Astrocyte (in vitro differentiated cells and primary cell): ENCODE measurements around the gene ZNF618. TPM values are rescaled to one million over a fixed set of nuclear protein-coding genes. Genes with fewer than 3 reads are reported as not detected.

Experiments
- DNase-seq: peaks from one replicate; pipeline ENCODE4 v3.0.0-alpha.2; 2010; ENCODE audit warnings: low read depth
- FAIRE-seq: peaks from 2 replicates; lab custom pipeline; 2011; peaks lifted over from hg19 to GRCh38; lab: Jason Lieb, UNC
- H2AFZ ChIP-seq: 2 replicates; pipeline ENCODE4 v1.6.0; 2012; ENCODE audit warnings: low read depth, low read length, inconsistent platforms
- H3K27ac ChIP-seq: 2 replicates; pipeline ENCODE4 v1.5.1; 2011; ENCODE audit warnings: low read depth, low read length, inconsistent platforms
- H3K27me3 ChIP-seq: 2 replicates; pipeline ENCODE4 v1.6.0; 2011; ENCODE audit warnings: low read length, inconsistent platforms; ENCODE audit not compliant: insufficient read depth
- H3K36me3 ChIP-seq: 2 replicates; pipeline ENCODE4 v1.5.1; 2011; ENCODE audit warnings: low read length, inconsistent platforms; ENCODE audit not compliant: insufficient read depth
- H3K4me1 ChIP-seq: 2 replicates; pipeline ENCODE4 v1.5.1; 2011; ENCODE audit warnings: low read length, inconsistent platforms; ENCODE audit not compliant: insufficient read depth
- H3K4me2 ChIP-seq: 2 replicates; pipeline ENCODE4 v1.6.0; 2012; ENCODE audit warnings: low read length, inconsistent platforms
- H3K4me3 ChIP-seq: 2 replicates; pipeline ENCODE4 v1.5.1; 2011; ENCODE audit warnings: low read depth, mild to moderate bottlenecking, low read length, inconsistent platforms; ENCODE audit not compliant: insufficient read depth
- H3K79me2 ChIP-seq: 2 replicates; pipeline ENCODE4 v1.6.0; 2012; ENCODE audit warnings: mild to moderate bottlenecking, low read length, inconsistent platforms; ENCODE audit not compliant: insufficient read depth
- H3K9ac ChIP-seq: 2 replicates; pipeline ENCODE4 v1.6.0; 2012; ENCODE audit warnings: mild to moderate bottlenecking, low read length, inconsistent platforms
- H3K9me3 ChIP-seq: 2 replicates; pipeline ENCODE4 v1.5.1; 2012; ENCODE audit warnings: low read depth, mild to moderate bottlenecking, low read length, inconsistent platforms; ENCODE audit not compliant: insufficient read depth
- H4K20me1 ChIP-seq: 2 replicates; pipeline ENCODE4 v1.6.0; 2012; ENCODE audit warnings: low read length, inconsistent platforms; ENCODE audit not compliant: insufficient read depth
- H3K27ac Mint-ChIP-seq: one replicate; pipeline ENCODE4 v1.8.0; 2021; ENCODE audit warnings: mild to moderate bottlenecking, mixed read lengths; ENCODE audit not compliant: unreplicated experiment
- H3K27me3 Mint-ChIP-seq: one replicate; pipeline ENCODE4 v1.8.0; 2021; ENCODE audit warnings: low read depth, mixed read lengths; ENCODE audit not compliant: unreplicated experiment
- H3K36me3 Mint-ChIP-seq: one replicate; pipeline ENCODE4 v1.8.0; 2021; ENCODE audit warnings: low read depth, mixed read lengths; ENCODE audit not compliant: unreplicated experiment
- H3K4me1 Mint-ChIP-seq: one replicate; pipeline ENCODE4 v1.8.0; 2021; ENCODE audit warnings: low read depth, mixed read lengths; ENCODE audit not compliant: unreplicated experiment
- H3K4me3 Mint-ChIP-seq: one replicate; pipeline ENCODE4 v1.8.0; 2021; ENCODE audit warnings: mild to moderate bottlenecking, moderate library complexity, mixed read lengths; ENCODE audit not compliant: unreplicated experiment
- H3K9me3 Mint-ChIP-seq: one replicate; pipeline ENCODE4 v1.8.0; 2021; ENCODE audit warnings: mild to moderate bottlenecking, mixed read lengths; ENCODE audit not compliant: unreplicated experiment
- EZH2 ChIP-seq: IDR thresholded peaks from 2 replicates; pipeline ENCODE4 v1.6.1; 2012; ENCODE audit warnings: mild to moderate bottlenecking, low read length, inconsistent platforms; ENCODE audit not compliant: insufficient read depth
- total RNA-seq: library from RNA; stranded (reverse); gene quantifications from 2 replicates; pipeline ENCODE4 v1.2.1, GENCODE V29; 2021
- TF ChIP-seq, protein P1 (sequence below): IDR thresholded peaks from 2 replicates; pipeline ENCODE4 v1.5.1; 2011; ENCODE audit warnings: low read depth, mild to moderate bottlenecking, inconsistent platforms, low read length, moderate library complexity; ENCODE audit not compliant: insufficient read depth

ZNF618 gene
- total RNA-seq, 1 donor from 2014 or later: 30.1 TPM

DNA sequence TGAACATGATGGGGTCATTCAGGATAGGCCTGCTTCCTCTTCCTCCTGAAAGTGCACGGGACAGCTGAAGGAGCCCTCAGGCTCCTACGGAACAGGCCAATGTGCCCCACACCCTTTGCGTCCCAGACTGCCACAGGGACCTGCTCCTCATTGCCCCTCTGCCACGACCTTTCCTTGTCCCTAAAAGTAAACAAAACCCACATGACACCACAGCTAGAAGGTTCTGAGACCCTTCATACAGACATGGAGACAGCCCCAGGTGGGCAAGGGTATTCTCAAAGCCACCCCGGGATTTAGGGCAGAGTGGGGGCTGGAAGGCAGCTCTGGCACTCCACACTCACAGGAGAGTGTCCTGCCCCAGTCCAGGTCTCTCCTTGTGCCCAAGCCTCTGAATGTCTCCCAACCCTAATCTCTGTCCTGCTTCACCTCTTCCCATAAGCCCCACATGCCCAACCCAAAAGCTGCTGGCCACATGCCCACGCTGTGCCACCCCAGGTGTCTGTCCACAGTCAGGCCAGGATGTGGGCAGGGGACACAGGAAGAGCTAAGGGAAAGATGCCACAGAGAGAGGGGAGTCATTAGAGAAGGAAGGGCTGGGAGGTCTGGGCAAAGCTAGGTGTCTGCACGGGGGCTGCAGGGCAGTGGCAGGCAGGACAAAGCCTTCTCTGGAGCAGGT, 201.2 kb downstream of the ZNF618 start:
- Histone ChIP-seq H3K9me3 (peaks cover 7% of the 10 kb centered on the region), H4K20me1 (no peaks in the 10 kb centered on the region), H3K4me1 (no peaks in the 10 kb centered on the region), H2AFZ (no peak overlapping the region), H3K27ac (no peak overlapping the region), H3K27me3 (peaks cover 21% of the 10 kb centered on the region), H3K4me3 (no peak overlapping the region), H3K79me2 (no peaks in the 10 kb centered on the region), H3K4me2 (no peak overlapping the region), H3K36me3 (no peaks in the 10 kb centered on the region), H3K9ac (no peak overlapping the region)
- peak overlapping the region; percentile 48 for H3K4me3 Mint-ChIP-seq
- TF ChIP-seq, protein P1, sequence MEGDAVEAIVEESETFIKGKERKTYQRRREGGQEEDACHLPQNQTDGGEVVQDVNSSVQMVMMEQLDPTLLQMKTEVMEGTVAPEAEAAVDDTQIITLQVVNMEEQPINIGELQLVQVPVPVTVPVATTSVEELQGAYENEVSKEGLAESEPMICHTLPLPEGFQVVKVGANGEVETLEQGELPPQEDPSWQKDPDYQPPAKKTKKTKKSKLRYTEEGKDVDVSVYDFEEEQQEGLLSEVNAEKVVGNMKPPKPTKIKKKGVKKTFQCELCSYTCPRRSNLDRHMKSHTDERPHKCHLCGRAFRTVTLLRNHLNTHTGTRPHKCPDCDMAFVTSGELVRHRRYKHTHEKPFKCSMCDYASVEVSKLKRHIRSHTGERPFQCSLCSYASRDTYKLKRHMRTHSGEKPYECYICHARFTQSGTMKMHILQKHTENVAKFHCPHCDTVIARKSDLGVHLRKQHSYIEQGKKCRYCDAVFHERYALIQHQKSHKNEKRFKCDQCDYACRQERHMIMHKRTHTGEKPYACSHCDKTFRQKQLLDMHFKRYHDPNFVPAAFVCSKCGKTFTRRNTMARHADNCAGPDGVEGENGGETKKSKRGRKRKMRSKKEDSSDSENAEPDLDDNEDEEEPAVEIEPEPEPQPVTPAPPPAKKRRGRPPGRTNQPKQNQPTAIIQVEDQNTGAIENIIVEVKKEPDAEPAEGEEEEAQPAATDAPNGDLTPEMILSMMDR: no peak
- no peak for TF ChIP-seq EZH2
- FAIRE-seq (no peak), DNase-seq (no peak)
- no peaks in the 10 kb centered on the region for H3K4me1 Mint-ChIP-seq
- H3K27me3 Mint-ChIP-seq: peaks cover 67% of the 10 kb centered on the region
- H3K27ac Mint-ChIP-seq: no peak overlapping the region
- no peaks in the 10 kb centered on the region for H3K36me3 Mint-ChIP-seq
- peaks cover 3% of the 10 kb centered on the region for H3K9me3 Mint-ChIP-seq

DNA sequence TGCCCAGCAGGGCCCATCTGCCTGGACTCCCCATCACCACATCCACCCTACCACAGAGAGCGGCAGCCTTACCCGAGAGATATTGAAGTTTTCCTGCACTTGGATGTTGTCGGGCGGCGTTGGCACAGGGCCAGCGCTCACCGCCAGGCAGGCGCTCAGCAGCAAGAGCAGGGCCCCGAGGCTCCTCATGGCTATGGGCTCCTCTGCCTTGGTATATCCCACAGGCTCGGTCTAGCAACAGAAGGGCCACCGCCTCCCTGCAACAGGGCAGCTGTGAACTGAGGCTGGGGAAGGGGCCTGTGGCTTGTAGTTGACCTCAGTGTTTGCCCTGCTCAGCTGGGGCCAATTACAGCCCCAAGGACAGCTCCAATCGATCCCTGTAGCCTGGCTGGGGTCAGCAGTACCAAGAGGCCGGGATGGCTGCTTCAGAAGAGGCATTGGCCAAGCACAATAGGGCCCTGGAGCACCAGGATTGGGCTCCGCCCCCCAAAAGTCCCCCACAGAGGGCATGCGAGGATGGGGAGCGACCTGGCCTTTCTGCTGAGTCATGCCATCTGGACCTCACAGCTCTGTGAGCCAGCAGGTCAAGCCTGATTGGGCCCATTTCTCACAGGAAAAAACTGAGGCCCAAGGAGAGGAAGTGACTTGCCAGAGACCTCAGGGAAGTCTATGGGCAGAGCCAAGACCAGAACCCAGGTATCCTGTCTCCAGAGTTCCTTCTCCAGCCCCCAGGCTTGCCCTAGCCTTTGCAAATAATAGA, 202.1 kb downstream of the ZNF618 start, which contains the start of gene AMBP:
TSS of gene AMBP (minus strand) at position 280 of the 760 bp plus-strand sequence. CDS start at position 189, 91 bp downstream.
- no peak within 1 kb of the TSS for H3K27ac ChIP-seq
- H3K4me2 ChIP-seq: no peak within 1 kb of the TSS
- DNase-seq (no peak), FAIRE-seq (no peak)
- H3K4me3 ChIP-seq: no peak within 1 kb of the TSS
- Mint-ChIP-seq H3K36me3 (no peaks in the 10 kb centered on the region), H3K4me3 (peak within 1 kb of the TSS; percentile 48), H3K4me1 (no peaks in the 10 kb centered on the region), H3K27ac (no peak within 1 kb of the TSS), H3K9me3 (peaks cover 3% of the 10 kb centered on the region), H3K27me3 (peaks cover 59% of the 10 kb centered on the region)
- TF ChIP-seq, protein P1: no peak
- TF ChIP-seq EZH2: no peak
- peaks cover 21% of the 10 kb centered on the region for H3K27me3 ChIP-seq
- H3K36me3 ChIP-seq: no peaks in the 10 kb centered on the region
- no peak within 1 kb of the TSS for H2AFZ ChIP-seq
- H3K79me2 ChIP-seq: no peaks in the 10 kb centered on the region
- no peak within 1 kb of the TSS for H3K9ac ChIP-seq
- H3K4me1 ChIP-seq: no peaks in the 10 kb centered on the region
- H4K20me1 ChIP-seq: no peaks in the 10 kb centered on the region
- peaks cover 7% of the 10 kb centered on the region for H3K9me3 ChIP-seq
